Endodermal cell (in vitro differentiated cells): ENCODE results near the gene APBA1. TPM values are rescaled to one million over a fixed set of nuclear protein-coding genes. Genes with fewer than 3 reads are reported as not detected.

Experiments used
- DNase-seq: peaks from one replicate; pipeline ENCODE4 v3.0.0-alpha.2; 2017
- H3K27ac ChIP-seq: 2 replicates; pipeline ENCODE4 v1.5.1; 2013; ENCODE audit warnings: mild to moderate bottlenecking, low read depth, low read length, moderate library complexity
- H3K27me3 ChIP-seq: 2 replicates; pipeline ENCODE4 v1.6.1; 2013; ENCODE audit warnings: mild to moderate bottlenecking, low read length, moderate library complexity; ENCODE audit not compliant: insufficient read depth, control insufficient read depth, poor library complexity, severe bottlenecking
- H3K36me3 ChIP-seq: 2 replicates; pipeline ENCODE4 v1.7.0; 2013; ENCODE audit warnings: mild to moderate bottlenecking, low read length, moderate library complexity; ENCODE audit not compliant: control insufficient read depth, insufficient read depth
- H3K4me1 ChIP-seq: one replicate; pipeline ENCODE4 v1.7.0; 2013; ENCODE audit warnings: low read length; ENCODE audit not compliant: control insufficient read depth, insufficient read depth
- H3K4me3 ChIP-seq: 2 replicates; pipeline ENCODE4 v1.5.1; 2013; ENCODE audit warnings: mild to moderate bottlenecking, low read length, moderate library complexity
- H3K9ac ChIP-seq: 2 replicates; pipeline ENCODE4 v1.6.1; 2013; ENCODE audit warnings: mild to moderate bottlenecking, low read length, moderate library complexity; ENCODE audit not compliant: poor library complexity, severe bottlenecking; ENCODE audit errors: extremely low read depth
- H3K9me3 ChIP-seq: 2 replicates; pipeline ENCODE4 v1.6.1; 2013; ENCODE audit warnings: mild to moderate bottlenecking, low read length, moderate library complexity; ENCODE audit not compliant: control insufficient read depth
- H3K27ac Mint-ChIP-seq: 2 replicates; pipeline ENCODE4 v1.8.0; 2020; ENCODE audit warnings: mixed read lengths
- H3K27me3 Mint-ChIP-seq: 2 replicates; pipeline ENCODE4 v1.8.0; 2021; ENCODE audit warnings: mild to moderate bottlenecking, mixed read lengths; ENCODE audit not compliant: insufficient read depth
- H3K36me3 Mint-ChIP-seq: 2 replicates; pipeline ENCODE4 v1.8.0; 2020; ENCODE audit warnings: low read depth, mixed read lengths
- H3K4me1 Mint-ChIP-seq: 2 replicates; pipeline ENCODE4 v1.8.0; 2020; ENCODE audit warnings: mixed read lengths
- H3K4me3 Mint-ChIP-seq: 2 replicates; pipeline ENCODE4 v1.8.0; 2020; ENCODE audit warnings: mild to moderate bottlenecking, moderate library complexity, mixed read lengths
- H3K9me3 Mint-ChIP-seq: 2 replicates; pipeline ENCODE4 v1.8.0; 2020; ENCODE audit warnings: mild to moderate bottlenecking, mixed read lengths
- WGBS, 2 experiments: methylation state at CpG; one replicate each; pipeline versions ENCODE4 v1.1.5 to v1.1.7; 2013; ENCODE audit warnings: missing lambda C conversion rate in 2 of 2, mixed read lengths in 1 of 2; ENCODE audit not compliant: insufficient coverage in 1 of 2, insufficient read length in 1 of 2; 5-methylcytosine and 5-hydroxymethylcytosine counted together
- total RNA-seq, 2 donors: library from RNA; stranded (reverse); fragmentation: NEBNext Ultra II Directional in 1 of 2; extraction: Animal tissue kit (Norgen Biotek cat#: 25700) in 1 of 2; gene quantifications; 2 replicates in 1 of 2; 3 replicates in 1 of 2; pipeline ENCODE4 v1.2.1, GENCODE V29; 2021
- TF ChIP-seq, protein P1 (sequence below): fragments of 200-600 bp; sonication (generic); conservative IDR thresholded peaks from 2 replicates; pipeline ENCODE4 v1.5.0; 2021; ENCODE audit warnings: antibody characterized with exemption, mild to moderate bottlenecking

Gene APBA1
- total RNA-seq, 2 donors from 2014 or later: 0.51 to 0.75 TPM

- Mint-ChIP-seq H3K27ac (no peak overlapping the region), H3K36me3 (no peaks in the 10 kb centered on the region)
- H3K9ac ChIP-seq: no peak overlapping the region
Measured at GRCh38 chr9:69617006-69617405, 55.2 kb downstream of the APBA1 start.

DNA sequence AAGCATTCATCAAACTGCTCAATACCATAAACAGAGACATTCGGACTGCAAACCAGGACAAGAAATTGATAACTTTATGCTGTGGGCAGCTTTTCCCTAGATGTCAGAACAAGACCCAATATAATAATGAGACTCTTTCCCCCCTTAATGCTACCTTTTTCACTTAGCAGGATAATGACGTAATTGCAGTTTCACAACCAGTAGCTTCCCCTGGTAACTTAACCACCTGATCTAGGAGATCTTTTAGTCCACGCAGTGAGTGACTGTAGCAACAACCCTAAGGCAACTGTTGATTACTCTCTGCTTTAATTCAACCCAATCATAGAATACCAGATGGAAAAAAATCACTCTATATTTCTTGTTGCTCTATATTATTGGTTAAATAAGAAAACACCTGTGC lies 56.3 kb downstream of the APBA1 start:
- Histone ChIP-seq H3K4me1 (no peaks in the 10 kb centered on the region), H3K9me3 (no peaks in the 10 kb centered on the region), H3K27ac (no peak overlapping the region), H3K27me3 (no peaks in the 10 kb centered on the region), H3K9ac (no peak overlapping the region), H3K36me3 (no peaks in the 10 kb centered on the region), H3K4me3 (no peak overlapping the region)
- TF ChIP-seq, protein P1, sequence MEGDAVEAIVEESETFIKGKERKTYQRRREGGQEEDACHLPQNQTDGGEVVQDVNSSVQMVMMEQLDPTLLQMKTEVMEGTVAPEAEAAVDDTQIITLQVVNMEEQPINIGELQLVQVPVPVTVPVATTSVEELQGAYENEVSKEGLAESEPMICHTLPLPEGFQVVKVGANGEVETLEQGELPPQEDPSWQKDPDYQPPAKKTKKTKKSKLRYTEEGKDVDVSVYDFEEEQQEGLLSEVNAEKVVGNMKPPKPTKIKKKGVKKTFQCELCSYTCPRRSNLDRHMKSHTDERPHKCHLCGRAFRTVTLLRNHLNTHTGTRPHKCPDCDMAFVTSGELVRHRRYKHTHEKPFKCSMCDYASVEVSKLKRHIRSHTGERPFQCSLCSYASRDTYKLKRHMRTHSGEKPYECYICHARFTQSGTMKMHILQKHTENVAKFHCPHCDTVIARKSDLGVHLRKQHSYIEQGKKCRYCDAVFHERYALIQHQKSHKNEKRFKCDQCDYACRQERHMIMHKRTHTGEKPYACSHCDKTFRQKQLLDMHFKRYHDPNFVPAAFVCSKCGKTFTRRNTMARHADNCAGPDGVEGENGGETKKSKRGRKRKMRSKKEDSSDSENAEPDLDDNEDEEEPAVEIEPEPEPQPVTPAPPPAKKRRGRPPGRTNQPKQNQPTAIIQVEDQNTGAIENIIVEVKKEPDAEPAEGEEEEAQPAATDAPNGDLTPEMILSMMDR: no peak
- Mint-ChIP-seq H3K36me3 (no peaks in the 10 kb centered on the region), H3K27ac (no peak overlapping the region), H3K27me3 (no peaks in the 10 kb centered on the region), H3K4me3 (no peak overlapping the region), H3K9me3 (no peaks in the 10 kb centered on the region), H3K4me1 (peaks cover 5% of the 10 kb centered on the region)
- 91 to 94% methylated on average over 2 to 3 of the region's 3 CpGs for WGBS, 2 experiments
- no peak for DNase-seq

More at GRCh38 chr9:69617006-69617405, 55.2 kb downstream of the APBA1 start:
- H3K27ac ChIP-seq: no peak overlapping the region
- Mint-ChIP-seq H3K4me1 (no peaks in the 10 kb centered on the region), H3K4me3 (no peak overlapping the region), H3K27me3 (no peaks in the 10 kb centered on the region), H3K9me3 (no peaks in the 10 kb centered on the region)
- no peak for DNase-seq
- no peaks in the 10 kb centered on the region for H3K27me3 ChIP-seq
- H3K9me3 ChIP-seq: no peaks in the 10 kb centered on the region
- H3K4me1 ChIP-seq: no peaks in the 10 kb centered on the region
- H3K36me3 ChIP-seq: no peaks in the 10 kb centered on the region
- TF ChIP-seq, protein P1: no peak
- H3K4me3 ChIP-seq: no peak overlapping the region

DNA sequence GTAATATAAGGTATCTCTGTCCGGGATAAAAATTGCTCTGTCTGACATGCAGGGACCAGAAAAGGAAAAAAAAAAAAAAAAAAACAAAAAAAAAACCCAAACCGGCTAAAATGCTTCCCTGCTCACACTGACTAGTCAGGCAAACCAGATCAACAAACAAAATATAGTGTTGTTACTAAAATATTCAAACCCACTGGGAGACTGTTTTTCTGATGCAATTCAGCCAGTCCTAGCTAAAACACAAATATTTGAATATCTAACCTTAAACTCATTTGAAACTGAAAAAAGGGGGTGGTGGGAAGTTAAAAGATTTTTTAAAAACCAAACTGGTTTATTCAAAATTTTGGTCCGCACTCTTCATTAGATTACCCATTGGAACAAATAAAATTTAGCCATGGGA lies 61.0 kb downstream of the APBA1 start:
- no peaks in the 10 kb centered on the region for H3K27me3 Mint-ChIP-seq
- Histone ChIP-seq H3K9ac (no peak overlapping the region), H3K4me3 (no peak overlapping the region), H3K36me3 (no peaks in the 10 kb centered on the region), H3K9me3 (peaks cover 7% of the 10 kb centered on the region), H3K4me1 (no peaks in the 10 kb centered on the region), H3K27me3 (no peaks in the 10 kb centered on the region), H3K27ac (no peak overlapping the region)
- H3K9me3 Mint-ChIP-seq: peaks cover 6% of the 10 kb centered on the region
- 89 to 100% methylated on average over 1 to 2 of the region's 3 CpGs for WGBS, 2 experiments
- peaks cover 25% of the 10 kb centered on the region for H3K4me1 Mint-ChIP-seq
- TF ChIP-seq, protein P1: no peak
- DNase-seq: no peak
- H3K27ac Mint-ChIP-seq: no peak overlapping the region
- no peaks in the 10 kb centered on the region for H3K36me3 Mint-ChIP-seq
- no peak overlapping the region for H3K4me3 Mint-ChIP-seq
